Measurements from ENCODE around the gene GALNT2.

Gene GALNT2

DNA sequence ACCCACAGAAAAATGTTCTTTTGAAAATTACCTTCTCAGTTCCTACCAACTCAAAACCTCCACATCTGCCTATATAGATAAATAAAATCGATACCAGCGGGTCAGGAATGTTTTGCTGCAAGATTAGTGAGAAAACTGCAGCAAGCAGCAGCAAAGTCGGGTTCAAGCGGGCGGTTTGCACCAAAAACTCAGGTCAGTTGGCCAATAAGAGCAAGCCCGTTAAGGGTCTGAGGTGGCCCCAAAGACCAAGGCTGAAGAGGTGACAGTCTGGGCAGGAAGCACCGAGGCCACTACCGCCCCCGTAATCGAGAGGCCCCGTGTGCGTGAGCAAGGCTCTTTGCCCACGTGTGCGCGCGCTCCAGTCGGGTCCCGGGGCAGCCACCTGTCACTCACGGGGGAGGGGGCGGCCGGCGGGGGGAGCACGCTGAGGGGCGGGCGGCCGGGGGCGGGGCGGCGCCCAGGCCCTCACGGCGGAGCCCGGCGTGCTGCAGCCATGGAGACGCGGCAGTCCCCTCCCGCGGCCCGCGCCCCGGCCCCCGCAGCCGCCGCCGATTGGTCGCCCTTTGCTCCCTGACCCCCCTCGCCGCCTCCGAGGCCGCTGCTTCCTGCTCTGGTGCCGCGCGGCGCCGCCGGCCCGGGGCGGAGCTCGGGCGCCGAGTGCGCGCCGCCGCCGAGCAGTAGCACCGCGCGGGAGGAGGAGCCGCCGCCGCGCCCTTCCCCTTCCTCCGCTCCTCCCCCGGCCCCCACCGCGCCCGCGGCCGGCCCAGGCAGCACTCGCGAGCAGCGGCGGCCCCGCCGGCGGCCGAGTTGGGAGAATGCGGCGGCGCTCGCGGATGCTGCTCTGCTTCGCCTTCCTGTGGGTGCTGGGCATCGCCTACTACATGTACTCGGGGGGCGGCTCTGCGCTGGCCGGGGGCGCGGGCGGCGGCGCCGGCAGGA is at the start of gene GALNT2:
Gene GALNT2, plus strand, starts transcription at position 773 of the 939 bp plus-strand sequence. Its CDS starts 43 bp downstream, at position 816.
- peak; percentile 84 to 85 for DNase-seq

- no peak for DNase-seq
These were observed 46.6 kb upstream of the GALNT2 start for GRCh38 chr1:230020451-230020850.

DNA sequence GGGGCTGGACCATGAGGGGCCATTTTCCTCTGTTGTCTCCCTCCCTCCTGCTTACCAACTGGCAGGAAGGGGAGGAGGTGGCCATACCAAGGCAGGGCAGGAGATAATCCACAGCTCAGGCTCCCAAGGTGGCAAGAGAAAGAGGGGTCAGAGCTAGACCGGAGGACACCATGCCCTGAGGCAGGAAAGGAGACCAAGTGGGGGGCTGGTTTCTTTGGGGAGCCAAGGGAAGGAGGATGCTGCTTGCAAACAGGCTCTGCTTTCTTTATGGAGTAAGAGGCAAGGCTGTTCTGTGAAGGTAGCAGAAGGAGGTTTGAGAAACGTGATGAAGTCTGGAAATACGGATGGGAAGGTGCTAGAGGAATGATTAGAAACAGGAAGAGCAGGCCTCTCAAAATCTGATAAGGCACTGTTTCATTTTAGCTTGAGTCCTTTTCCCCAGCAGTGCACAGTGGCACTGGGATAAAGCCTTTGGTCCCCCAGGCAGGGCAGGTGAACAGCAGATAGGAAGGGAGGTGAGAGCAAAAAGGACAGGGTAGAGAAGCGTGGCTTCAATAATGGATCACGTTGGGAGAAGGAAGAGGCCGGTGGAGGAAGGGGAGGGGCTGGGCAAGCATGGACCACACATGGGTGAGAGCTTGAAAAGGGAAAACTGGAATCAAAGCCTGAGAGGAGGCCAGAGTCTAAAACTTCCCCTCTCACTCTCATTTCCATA is 44.2 kb upstream of the GALNT2 start:
- no peak for DNase-seq

DNA sequence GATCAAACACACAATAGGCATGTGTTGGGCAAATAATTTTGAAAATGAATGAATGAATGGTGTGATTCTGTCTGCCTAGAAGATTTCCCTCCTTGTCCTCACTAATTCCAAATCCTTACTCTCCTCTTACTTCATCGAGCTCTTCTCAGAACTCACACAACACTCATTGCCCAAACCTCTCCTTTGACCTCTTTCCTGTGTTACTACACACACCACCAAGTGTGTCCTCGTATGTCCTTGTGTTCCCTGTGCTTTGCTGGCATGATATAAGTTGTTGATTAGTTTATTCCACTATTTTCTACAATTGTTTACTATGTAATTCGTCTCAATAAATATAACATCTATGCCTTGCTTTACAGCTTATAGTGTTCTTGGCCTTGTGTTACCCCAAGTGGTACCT is 41.4 kb upstream of the GALNT2 start:
- no peak for DNase-seq

GRCh38 chr1:230026139-230026538 is 40.9 kb upstream of the GALNT2 start:
- no peak for DNase-seq

GRCh38 chr1:230026572-230026971 is 40.5 kb upstream of the GALNT2 start:
- no peak for DNase-seq

- no peak for DNase-seq
These were observed 38.3 kb upstream of the GALNT2 start for GRCh38 chr1:230028602-230029223.

DNA sequence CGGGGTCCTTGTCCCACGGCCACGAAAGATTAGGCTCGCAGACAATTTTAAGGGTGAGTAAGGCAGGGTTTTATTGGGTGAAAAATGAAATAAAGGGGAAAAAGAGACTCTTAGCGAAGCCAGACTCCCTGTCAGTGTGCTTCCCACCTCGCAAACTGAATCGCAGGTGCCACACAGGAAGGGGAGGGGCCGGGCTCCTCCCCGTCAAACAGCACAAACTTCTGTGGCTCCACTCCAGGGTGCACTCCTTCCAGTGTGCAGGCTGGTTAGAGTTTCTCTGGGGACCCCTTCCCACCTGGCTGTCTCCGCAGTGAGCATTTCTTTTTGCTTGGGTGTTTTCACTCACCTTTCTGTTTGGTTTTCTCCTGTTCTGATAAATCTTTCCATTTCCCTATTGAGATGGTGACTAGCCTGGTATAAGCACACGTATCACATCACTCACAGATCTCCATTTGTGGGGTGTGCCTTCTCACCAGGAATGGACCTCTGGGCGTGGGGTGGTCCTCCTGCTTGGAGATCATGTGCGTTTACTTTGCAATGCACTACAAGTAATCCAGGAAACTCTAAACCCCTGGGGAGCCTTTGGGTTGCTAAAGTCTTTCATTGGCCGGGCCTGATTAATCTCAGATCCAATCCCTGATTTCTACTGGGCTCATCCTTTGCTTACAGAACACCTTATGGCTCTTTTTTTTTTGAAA is 37.6 kb upstream of the GALNT2 start:
- DNase-seq: no peak

DNA sequence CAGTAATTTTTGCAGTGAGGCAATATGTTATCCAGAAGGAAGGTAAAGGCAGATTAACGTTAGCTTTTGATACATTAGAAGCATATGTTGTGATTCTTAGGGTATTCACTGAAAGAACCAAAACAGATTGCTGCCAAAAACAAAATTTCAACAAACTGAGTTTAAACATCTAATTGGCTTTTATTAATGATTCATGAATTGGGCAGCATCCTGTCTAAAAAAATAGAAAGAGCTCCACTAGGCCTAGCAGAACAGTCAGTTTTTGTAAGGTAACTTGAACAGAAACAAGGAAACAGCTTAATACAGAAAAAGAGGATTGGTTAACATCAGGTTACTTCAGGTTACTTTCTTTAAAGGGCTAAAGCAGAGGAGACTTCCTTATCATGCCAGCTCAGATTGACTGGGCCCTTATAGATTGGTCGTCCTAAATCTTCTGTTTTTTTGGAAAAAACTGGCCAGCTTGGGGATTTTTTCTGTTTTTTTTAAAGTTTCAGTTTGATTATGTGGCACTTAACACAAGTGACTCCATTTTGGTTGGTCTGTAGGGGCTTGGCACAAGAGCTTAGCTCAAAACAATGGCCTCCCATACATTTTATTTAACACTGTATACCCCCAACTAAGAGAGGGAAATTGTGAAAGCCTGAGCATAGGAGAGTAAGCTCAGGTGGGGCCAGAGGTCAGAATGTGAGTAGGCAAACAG is 36.8 kb upstream of the GALNT2 start:
- DNase-seq: no peak

GRCh38 chr1:230031131-230031530 is 35.9 kb upstream of the GALNT2 start:
- no peak for DNase-seq

GRCh38 chr1:230032516-230033281 is 34.3 kb upstream of the GALNT2 start:
- no peak for DNase-seq

DNA sequence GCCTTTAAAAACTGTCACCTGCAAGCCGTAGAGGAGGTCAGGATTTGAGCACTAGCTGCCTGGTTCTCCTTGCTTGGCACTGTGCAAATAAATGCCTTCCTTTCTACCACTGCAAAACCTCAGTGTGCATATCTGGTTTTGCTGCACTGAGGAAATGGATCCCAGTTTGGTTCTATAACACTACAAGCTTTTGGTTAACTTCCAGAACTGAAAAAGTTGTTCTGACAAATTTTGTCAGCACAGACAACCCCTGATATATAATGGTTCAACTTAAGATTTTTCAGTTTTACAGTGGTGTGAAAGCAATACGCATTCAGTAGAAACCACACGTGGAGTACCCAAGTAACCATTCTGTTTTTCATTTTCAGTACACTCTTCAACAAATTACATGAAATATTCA is 29.8 kb upstream of the GALNT2 start:
- no peak for DNase-seq

DNA sequence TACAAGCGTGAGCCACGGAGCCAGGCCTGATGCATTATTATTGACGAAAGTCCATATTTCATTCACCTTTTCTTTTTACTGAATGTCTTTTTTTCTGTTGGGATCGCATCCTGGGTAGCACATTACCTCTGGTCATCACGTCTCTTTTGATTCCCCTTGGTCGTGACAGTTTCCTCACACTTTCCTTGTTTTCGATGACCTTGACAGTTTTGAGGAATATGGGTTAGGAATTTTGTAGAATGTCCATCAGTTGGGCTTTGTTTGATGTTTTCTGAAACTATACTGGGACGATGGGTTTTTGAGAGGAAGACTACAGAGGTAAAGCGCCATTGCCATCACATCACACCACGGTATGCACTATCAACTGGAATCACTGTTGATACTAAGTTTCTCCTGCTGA is 26.6 kb upstream of the GALNT2 start:
- no peak for DNase-seq

GRCh38 chr1:230043081-230043480 is 24.0 kb upstream of the GALNT2 start:
- no peak for DNase-seq

DNA sequence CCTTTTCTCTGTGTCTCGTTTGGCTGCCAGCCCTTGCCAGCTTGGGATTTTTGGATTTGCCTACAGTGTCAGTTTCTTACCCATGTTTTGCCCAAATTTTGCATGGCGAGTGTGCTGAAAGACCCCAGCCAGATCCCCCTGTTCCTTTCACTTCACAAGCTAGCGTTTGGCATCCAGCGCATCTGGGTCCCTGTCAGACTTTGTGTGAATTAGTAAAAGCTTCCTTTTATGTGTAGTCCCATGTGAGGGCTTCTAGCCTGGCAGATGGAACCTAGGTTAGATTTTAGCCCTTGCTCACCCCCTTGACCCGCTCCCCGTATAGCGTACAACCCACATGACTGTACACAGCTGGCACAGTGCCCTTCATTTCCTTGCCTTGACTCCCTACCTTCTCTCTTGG is 22.3 kb upstream of the GALNT2 start:
- DNase-seq: no peak

DNA sequence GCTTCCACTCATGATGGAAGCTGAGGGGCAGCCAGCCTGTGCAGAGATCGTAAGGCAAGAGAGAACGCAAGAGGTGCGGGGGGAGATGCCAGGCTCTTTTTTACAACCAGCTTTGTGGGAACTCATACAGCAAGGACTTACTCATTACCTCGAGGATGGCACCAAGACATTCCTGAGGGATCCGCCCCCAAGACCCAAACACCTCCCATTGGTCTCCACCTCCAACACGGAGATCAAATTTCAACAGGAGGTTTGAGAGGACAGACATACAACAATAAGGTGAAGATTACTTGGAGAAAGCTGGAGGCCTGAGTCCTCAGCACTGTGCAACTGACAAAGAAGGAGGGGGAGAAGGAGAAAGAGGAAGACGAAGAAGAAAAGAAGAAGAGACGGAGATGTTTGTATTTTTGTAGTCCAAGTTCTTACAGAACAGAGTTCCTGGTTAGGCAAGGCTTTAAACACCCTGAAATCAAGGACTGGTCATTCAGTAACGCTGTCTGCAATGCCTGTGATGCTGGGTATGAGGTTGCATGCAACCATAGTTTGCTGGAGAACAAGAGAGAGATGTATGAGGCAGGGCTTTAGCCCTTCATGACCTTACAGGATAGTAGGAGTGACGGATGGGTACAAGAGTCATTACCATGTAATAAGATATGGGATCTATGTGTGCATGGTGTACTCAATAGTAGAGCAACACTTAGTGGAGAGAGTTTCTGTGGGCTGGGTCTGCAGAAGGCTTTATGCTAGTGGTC is 19.7 kb upstream of the GALNT2 start:
- no peak for DNase-seq

GRCh38 chr1:230048322-230048721 is 18.7 kb upstream of the GALNT2 start:
- no peak for DNase-seq

GRCh38 chr1:230048922-230049321 is 18.1 kb upstream of the GALNT2 start:
- no peak for DNase-seq

- no peak for DNase-seq
These were observed 17.3 kb upstream of the GALNT2 start for GRCh38 chr1:230049731-230050130.

DNA sequence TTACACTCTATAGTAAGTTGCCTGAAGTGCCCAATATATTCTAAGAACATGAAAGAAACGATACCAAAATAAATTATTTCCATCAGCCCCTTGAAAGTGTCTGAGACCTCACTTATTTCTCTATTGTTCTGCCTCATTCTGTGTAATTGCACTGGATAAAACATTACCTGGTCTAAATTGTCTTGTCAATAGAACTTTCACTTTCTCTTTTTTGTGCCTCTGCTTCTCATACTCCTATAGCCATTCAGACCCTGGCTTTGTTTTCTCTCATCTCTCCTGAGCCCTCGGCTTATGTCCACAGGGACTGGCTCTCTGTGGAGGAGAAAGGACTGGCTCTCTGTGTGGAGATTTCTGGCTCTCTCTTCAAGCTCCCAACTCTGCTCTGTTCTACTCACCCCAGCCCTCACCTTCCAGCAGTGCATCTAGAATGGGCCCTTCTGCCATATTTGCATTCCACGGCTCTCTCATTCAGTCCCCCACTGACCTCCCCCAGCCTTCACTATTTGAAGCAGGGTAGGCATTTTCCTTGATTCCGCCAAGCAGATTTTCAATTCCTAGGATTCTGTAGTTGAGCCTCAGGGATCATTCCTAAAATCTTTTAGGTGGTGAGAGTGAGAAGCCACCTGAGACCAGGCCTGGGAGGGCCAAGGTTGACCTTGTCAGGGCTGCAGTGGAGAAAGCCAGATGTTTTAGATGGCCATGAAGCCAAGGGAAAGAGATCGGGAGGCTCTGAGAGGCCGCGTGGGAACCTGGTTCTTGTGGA is 15.9 kb upstream of the GALNT2 start:
- no peak for DNase-seq
